Activated T-helper 17 cell treated with anti-CD3 and anti-CD28 coated beads, Interleukin-2, amount 50 U/mL, for 72 hours (primary cell): Measurements from ENCODE around the gene DNAJB13. TPM values are rescaled to one million over a fixed set of nuclear protein-coding genes. Genes with fewer than 3 reads are reported as not detected.

Source experiments
- ATAC-seq: fragments of 150-1000 bp; cut with Tn5 transposase; replicated peaks from 2 replicates; pipeline ENCODE4 v1.10.0; 2021; ENCODE audit warnings: mild to moderate bottlenecking, moderate library complexity
- H3K27ac Mint-ChIP-seq: one replicate; pipeline ENCODE4 v1.8.0; 2022; ENCODE audit warnings: mixed read lengths
- H3K27me3 Mint-ChIP-seq: one replicate; pipeline ENCODE4 v1.8.0; 2022; ENCODE audit warnings: mixed read lengths
- H3K36me3 Mint-ChIP-seq: one replicate; pipeline ENCODE4 v1.8.0; 2022; ENCODE audit warnings: low read depth, mild to moderate bottlenecking, mixed read lengths
- H3K4me1 Mint-ChIP-seq: one replicate; pipeline ENCODE4 v1.8.0; 2022; ENCODE audit warnings: mixed read lengths
- H3K4me3 Mint-ChIP-seq: one replicate; pipeline ENCODE4 v1.8.0; 2022; ENCODE audit warnings: mild to moderate bottlenecking, mixed read lengths
- H3K9me3 Mint-ChIP-seq: one replicate; pipeline ENCODE4 v1.8.0; 2022; ENCODE audit warnings: mixed read lengths
- total RNA-seq, 2 donors: library from RNA; stranded (reverse); gene quantifications; one replicate each; pipeline ENCODE4 v1.2.3, GENCODE V29; 2022

DNAJB13 gene
- total RNA-seq, 2 donors from 2014 or later: 1.2 TPM; not detected in 1

DNA sequence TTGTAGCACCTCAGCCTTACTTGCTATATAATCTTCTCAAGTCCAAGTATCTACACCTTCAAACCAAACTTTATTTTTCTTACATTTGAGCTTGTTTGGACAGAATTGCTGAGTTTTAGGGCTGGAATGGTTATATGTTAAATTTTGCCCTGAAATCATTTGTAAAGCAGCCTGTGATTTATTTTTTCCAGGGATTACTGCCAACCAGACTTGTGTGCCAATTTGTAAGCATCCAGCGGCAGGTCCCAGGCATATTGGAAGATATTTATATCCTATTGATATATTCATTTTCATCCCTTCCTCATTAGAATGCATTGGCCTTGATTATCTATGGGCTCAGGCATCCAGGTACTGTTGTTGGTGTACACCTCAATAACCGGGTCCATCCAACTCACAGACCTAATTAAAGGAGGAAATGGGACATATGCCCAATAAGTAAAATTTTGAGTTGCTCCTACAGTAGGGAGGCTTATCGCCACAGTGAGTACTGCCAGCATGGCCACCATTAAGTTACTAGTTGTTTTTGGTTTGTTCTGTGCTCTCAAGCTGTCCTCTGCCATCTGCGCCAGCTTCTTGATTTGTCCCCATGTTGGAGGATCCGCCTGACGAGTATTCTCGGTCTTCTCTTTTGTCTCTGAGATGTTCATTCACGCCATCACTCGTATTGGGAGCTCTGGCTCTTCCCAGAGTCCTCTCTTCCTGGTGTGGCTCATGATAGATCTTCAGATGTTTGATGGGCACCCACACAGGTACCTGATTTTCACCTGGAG lies 9.8 kb upstream of the DNAJB13 start:
- no peak overlapping the region for H3K4me3 Mint-ChIP-seq
- no peaks in the 10 kb centered on the region for H3K36me3 Mint-ChIP-seq
- peaks cover 3% of the 10 kb centered on the region for H3K9me3 Mint-ChIP-seq
- no peaks in the 10 kb centered on the region for H3K27me3 Mint-ChIP-seq
- ATAC-seq: no peak
- H3K27ac Mint-ChIP-seq: no peak overlapping the region
- peaks cover 4% of the 10 kb centered on the region for H3K4me1 Mint-ChIP-seq

DNA sequence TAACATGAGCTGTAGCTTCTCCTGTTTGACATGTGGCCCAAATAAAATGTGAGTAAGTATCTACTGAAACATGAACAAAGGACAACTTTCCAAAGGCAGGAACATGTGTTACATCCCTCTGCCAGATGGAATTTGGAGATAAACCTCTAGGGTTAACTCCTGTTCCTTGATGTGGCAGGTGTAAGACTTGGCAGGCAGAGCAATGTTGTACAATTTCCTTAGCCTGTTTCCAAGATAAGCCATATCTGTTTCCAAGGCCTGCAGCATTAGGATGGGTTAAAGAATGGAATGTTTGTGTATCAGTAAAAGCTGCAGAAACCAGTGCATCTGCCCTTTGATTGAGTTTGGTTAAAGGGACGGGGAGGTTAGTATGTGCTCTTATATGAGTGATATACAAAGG lies 8.8 kb upstream of the DNAJB13 start:
- no peaks in the 10 kb centered on the region for H3K27me3 Mint-ChIP-seq
- H3K27ac Mint-ChIP-seq: no peak overlapping the region
- peaks cover 4% of the 10 kb centered on the region for H3K4me1 Mint-ChIP-seq
- H3K9me3 Mint-ChIP-seq: peaks cover 3% of the 10 kb centered on the region
- no peak overlapping the region for H3K4me3 Mint-ChIP-seq
- ATAC-seq: no peak
- H3K36me3 Mint-ChIP-seq: no peaks in the 10 kb centered on the region

DNA sequence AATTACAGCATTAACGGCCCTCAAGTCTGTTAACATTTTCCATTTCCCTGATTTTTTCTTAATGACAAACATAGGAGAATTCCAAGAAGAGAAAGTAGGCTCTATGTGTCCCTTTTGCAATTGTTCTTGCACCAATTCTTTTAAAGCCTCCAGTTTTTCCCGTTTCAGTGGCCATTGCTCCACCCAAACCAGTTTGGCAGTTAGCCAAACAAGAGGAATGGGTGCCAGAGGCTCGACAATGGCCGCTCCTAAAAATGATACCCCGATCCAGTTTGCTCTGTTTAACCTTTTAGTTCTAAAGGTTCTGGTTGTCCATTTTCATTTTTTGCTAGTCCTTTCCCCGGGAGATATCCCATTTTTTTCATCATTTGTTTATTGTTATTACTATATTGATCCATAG lies 6.7 kb upstream of the DNAJB13 start:
- no peak for ATAC-seq
- peaks cover 3% of the 10 kb centered on the region for H3K9me3 Mint-ChIP-seq
- no peaks in the 10 kb centered on the region for H3K4me1 Mint-ChIP-seq
- H3K27ac Mint-ChIP-seq: no peak overlapping the region
- no peaks in the 10 kb centered on the region for H3K36me3 Mint-ChIP-seq
- no peak overlapping the region for H3K4me3 Mint-ChIP-seq
- H3K27me3 Mint-ChIP-seq: no peaks in the 10 kb centered on the region

- no peak overlapping the region for H3K4me3 Mint-ChIP-seq
- H3K9me3 Mint-ChIP-seq: peaks cover 3% of the 10 kb centered on the region
- H3K36me3 Mint-ChIP-seq: no peaks in the 10 kb centered on the region
- no peak for ATAC-seq
- no peak overlapping the region for H3K27ac Mint-ChIP-seq
- no peaks in the 10 kb centered on the region for H3K4me1 Mint-ChIP-seq
- H3K27me3 Mint-ChIP-seq: no peaks in the 10 kb centered on the region
Observed at GRCh38 chr11:73944901-73945300, 5.9 kb upstream of the DNAJB13 start.

GRCh38 chr11:73945396-73945795 lies 5.4 kb upstream of the DNAJB13 start:
- H3K4me1 Mint-ChIP-seq: no peaks in the 10 kb centered on the region
- ATAC-seq: no peak
- peaks cover 3% of the 10 kb centered on the region for H3K9me3 Mint-ChIP-seq
- no peak overlapping the region for H3K4me3 Mint-ChIP-seq
- H3K27me3 Mint-ChIP-seq: no peaks in the 10 kb centered on the region
- H3K27ac Mint-ChIP-seq: no peak overlapping the region
- no peaks in the 10 kb centered on the region for H3K36me3 Mint-ChIP-seq

DNA sequence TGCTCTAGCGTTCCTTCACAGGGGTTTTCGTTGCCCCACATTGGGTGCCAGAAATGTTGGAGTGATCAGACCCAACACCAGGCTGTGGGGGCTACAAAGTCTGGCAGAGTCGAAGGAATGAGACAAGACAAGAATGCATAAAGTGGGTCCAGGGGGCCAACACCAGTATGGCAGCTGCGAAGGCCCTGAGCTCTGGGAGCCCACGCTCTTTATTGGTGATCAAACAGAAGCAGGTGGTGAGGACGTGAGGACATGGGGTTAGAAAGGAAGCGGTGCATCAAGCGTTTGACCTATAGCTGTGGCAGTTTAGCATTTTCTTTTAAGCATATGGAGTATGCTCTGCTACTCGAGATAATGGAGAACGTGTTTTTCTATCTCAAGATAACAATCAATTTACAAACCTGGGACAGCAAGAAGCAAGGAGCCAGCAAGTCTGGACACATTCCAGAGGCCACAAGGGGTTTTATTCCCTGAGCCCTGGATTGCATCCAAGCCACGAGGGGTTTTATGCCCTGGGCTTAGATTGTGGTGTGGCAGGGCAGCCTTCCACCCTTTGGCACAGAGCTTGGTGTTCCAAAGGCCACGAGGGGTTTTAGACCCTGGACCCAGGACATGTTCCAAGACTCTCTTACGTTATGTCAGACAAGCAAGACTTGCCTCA lies 3.9 kb upstream of the DNAJB13 start:
- Mint-ChIP-seq H3K4me3 (no peak overlapping the region), H3K9me3 (no peaks in the 10 kb centered on the region), H3K27ac (no peak overlapping the region), H3K4me1 (no peaks in the 10 kb centered on the region), H3K27me3 (no peaks in the 10 kb centered on the region), H3K36me3 (no peaks in the 10 kb centered on the region)
- no peak for ATAC-seq

GRCh38 chr11:73949246-73949645 lies 1.6 kb upstream of the DNAJB13 start:
- no peak for ATAC-seq
- H3K36me3 Mint-ChIP-seq: no peaks in the 10 kb centered on the region
- H3K27ac Mint-ChIP-seq: no peak overlapping the region

GRCh38 chr11:73949912-73950311 lies 914 bp upstream of the DNAJB13 start:
- no peaks in the 10 kb centered on the region for H3K9me3 Mint-ChIP-seq
- H3K27ac Mint-ChIP-seq: no peak overlapping the region
- H3K36me3 Mint-ChIP-seq: no peaks in the 10 kb centered on the region
- H3K27me3 Mint-ChIP-seq: no peaks in the 10 kb centered on the region
- H3K4me3 Mint-ChIP-seq: no peak overlapping the region
- no peak for ATAC-seq
- no peaks in the 10 kb centered on the region for H3K4me1 Mint-ChIP-seq

More at GRCh38 chr11:73949246-73949645, 1.6 kb upstream of the DNAJB13 start:
- Mint-ChIP-seq H3K9me3 (no peaks in the 10 kb centered on the region), H3K27me3 (no peaks in the 10 kb centered on the region), H3K4me1 (no peaks in the 10 kb centered on the region), H3K4me3 (no peak overlapping the region)

- peaks cover 3% of the 10 kb centered on the region for H3K27me3 Mint-ChIP-seq
- ATAC-seq: no peak
- no peak overlapping the region for H3K4me3 Mint-ChIP-seq
- no peaks in the 10 kb centered on the region for H3K36me3 Mint-ChIP-seq
- no peaks in the 10 kb centered on the region for H3K9me3 Mint-ChIP-seq
- H3K27ac Mint-ChIP-seq: no peak overlapping the region
- H3K4me1 Mint-ChIP-seq: no peaks in the 10 kb centered on the region
Observed at GRCh38 chr11:73951797-73952196, 971 bp downstream of the DNAJB13 start.

- Mint-ChIP-seq H3K27ac (peak overlapping the region; percentile 65), H3K4me1 (peaks cover 5% of the 10 kb centered on the region), H3K27me3 (peaks cover 9% of the 10 kb centered on the region), H3K36me3 (no peaks in the 10 kb centered on the region), H3K4me3 (peak overlapping the region; percentile 45), H3K9me3 (no peaks in the 10 kb centered on the region)
- no peak for ATAC-seq
Observed at GRCh38 chr11:73956876-73957653, 6.2 kb downstream of the DNAJB13 start.

DNA sequence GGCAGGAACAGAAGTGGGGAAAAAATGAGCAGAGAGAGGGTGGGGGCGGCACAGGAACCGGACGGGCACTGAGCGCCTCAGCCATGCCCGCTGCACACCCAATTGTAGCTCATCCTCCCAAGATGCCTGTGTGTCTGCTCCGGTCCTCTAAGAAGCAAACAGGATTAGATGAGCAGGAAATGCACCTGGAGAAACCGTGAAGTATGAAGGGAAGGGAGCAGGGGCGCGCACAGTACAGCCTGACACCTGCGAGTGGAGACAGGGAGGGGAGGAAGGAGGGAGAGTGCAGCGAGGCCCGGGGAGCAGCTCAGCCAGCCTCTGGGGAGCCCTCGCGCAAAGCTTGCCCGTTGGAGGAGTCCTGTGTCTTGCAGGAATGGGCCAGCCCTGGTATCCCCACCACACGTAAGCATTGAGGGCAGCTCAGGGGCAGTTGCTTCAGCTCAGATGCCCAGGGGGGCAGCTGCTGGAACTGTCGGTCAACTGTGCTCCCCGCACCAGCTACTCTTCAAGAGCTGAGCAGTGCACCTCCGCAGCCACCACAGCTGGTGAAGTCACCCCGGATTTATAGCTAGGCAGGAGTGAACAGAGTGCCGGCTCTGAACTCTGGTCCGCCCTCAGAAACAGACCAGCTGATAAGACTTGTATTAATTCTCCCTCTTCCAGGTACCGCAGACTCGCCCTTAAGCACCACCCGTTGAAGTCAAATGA lies 7.0 kb downstream of the DNAJB13 start:
- peak overlapping the region; percentile 45 for H3K4me3 Mint-ChIP-seq
- ATAC-seq: no peak
- H3K27ac Mint-ChIP-seq: peak overlapping the region; percentile 63

DNA sequence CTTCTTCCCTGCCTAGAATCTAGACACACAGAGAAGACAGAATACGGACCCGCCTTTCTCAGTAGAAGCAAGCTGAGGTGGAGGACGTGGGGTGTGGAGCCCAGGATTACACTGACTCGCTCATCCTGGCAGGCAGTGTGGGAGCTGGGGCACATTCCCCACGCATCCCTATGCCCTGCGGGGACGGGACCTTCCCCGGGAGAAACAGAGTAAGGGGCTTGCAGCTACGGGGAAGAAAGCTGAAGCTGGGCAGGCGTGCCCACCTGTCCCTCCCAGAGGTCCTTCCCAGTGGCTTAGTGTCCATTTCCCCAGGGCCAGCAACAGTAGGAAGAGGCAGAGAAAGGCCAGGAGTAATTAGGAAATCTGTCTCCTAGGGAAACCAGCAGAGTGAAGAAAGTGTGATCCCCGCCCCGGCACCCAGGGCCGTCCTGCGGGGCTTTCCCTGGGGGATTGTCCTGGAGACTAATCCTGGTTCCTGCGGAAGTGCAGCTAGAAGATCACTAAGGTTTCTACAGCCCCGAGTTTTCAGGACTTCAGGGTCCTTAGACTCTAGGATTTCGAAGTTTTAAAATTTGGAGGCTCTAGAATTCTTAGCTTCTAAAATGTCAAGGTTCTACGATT lies 7.8 kb downstream of the DNAJB13 start:
- Mint-ChIP-seq H3K27me3 (peaks cover 9% of the 10 kb centered on the region), H3K4me3 (no peak overlapping the region), H3K4me1 (peaks cover 5% of the 10 kb centered on the region), H3K36me3 (no peaks in the 10 kb centered on the region), H3K27ac (no peak overlapping the region), H3K9me3 (no peaks in the 10 kb centered on the region)
- ATAC-seq: no peak

More for the DNA sequence above, 7.0 kb downstream of the DNAJB13 start:
- no peaks in the 10 kb centered on the region for H3K36me3 Mint-ChIP-seq
- no peaks in the 10 kb centered on the region for H3K9me3 Mint-ChIP-seq
- H3K27me3 Mint-ChIP-seq: peaks cover 9% of the 10 kb centered on the region
- H3K4me1 Mint-ChIP-seq: peaks cover 5% of the 10 kb centered on the region

GRCh38 chr11:73961321-73961720 lies 10.5 kb downstream of the DNAJB13 start:
- Mint-ChIP-seq H3K4me3 (no peak overlapping the region), H3K36me3 (no peaks in the 10 kb centered on the region), H3K4me1 (peaks cover 14% of the 10 kb centered on the region), H3K27me3 (peaks cover 9% of the 10 kb centered on the region), H3K9me3 (no peaks in the 10 kb centered on the region), H3K27ac (no peak overlapping the region)
- no peak for ATAC-seq
